Measurements from ENCODE around the gene ANKS6. TPM values are rescaled to one million over a fixed set of nuclear protein-coding genes. Genes with fewer than 3 reads are reported as not detected.
A peak's percentile ranks its signal among the peaks of the same experiment; 100 is the strongest.

Gene ANKS6
- total RNA-seq, 6 donors from 2014 or later: 25.6 to 56.2 (median 34.2) TPM

GRCh38 chr9:98728500-98728899, 67.9 kb downstream of the ANKS6 start:
- H3K4me1 ChIP-seq: no peaks in the 10 kb centered on the region
- no peak overlapping the region for H3K27ac ChIP-seq
- WGBS, 2 donors: 87 to 89% methylated on average over 7 to 11 of the region's 11 CpGs
- TF ChIP-seq, protein P1, sequence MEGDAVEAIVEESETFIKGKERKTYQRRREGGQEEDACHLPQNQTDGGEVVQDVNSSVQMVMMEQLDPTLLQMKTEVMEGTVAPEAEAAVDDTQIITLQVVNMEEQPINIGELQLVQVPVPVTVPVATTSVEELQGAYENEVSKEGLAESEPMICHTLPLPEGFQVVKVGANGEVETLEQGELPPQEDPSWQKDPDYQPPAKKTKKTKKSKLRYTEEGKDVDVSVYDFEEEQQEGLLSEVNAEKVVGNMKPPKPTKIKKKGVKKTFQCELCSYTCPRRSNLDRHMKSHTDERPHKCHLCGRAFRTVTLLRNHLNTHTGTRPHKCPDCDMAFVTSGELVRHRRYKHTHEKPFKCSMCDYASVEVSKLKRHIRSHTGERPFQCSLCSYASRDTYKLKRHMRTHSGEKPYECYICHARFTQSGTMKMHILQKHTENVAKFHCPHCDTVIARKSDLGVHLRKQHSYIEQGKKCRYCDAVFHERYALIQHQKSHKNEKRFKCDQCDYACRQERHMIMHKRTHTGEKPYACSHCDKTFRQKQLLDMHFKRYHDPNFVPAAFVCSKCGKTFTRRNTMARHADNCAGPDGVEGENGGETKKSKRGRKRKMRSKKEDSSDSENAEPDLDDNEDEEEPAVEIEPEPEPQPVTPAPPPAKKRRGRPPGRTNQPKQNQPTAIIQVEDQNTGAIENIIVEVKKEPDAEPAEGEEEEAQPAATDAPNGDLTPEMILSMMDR (IDR thresholded peaks at IDR 0.05): no peak
- no peak for TF ChIP-seq POLR2A (IDR thresholded peaks at IDR 0.05)
- no peak for TF ChIP-seq EP300 (IDR thresholded peaks at IDR 0.05)
- no peak for TF ChIP-seq POLR2AphosphoS5 (IDR thresholded peaks at IDR 0.05)
- no peak overlapping the region for H3K4me3 ChIP-seq
- H3K27me3 ChIP-seq: no peaks in the 10 kb centered on the region
- peaks cover 0 to 7% (median 2%) of the 10 kb centered on the region in 4 donors for H3K9me3 ChIP-seq
- H3K36me3 ChIP-seq: no peaks in the 10 kb centered on the region
- ATAC-seq (ENCODE audit: low FRiP score in 2 of 2) (peak in 1 of 2 donors; percentile 12), DNase-seq (no peak)

DNA sequence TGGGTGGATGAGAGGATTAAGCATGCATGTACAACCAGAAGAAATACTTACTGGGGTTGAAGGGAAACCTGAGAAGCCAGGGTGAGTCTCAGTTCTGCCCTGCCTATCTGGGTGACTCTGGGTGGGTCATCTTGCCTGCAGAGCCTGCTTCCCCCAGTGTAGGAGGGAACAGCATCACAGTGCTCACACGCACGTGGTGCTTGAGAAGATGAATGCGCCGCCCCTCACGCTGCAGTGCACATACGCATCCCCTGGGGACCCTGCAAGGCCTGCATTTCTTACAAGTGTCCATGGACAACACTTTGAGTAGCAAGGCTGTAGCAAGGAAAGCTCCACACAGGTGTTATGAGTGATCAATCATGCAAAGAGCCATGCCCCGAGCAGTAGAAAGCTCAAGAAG, 68.9 kb downstream of the ANKS6 start:
- DNase-seq: no peak
- 60 to 73% methylated on average over 7 of the region's 7 CpGs for WGBS, 2 donors

GRCh38 chr9:98726735-98727134, 69.6 kb downstream of the ANKS6 start:
- 47 to 48% methylated on average over 5 of the region's 5 CpGs for WGBS, 2 donors
- no peaks in the 10 kb centered on the region for H3K4me1 ChIP-seq
- H3K27me3 ChIP-seq: no peaks in the 10 kb centered on the region
- no peak overlapping the region for H3K27ac ChIP-seq
- H3K9me3 ChIP-seq: peaks cover 0 to 9% (median 2%) of the 10 kb centered on the region in 4 donors
- DNase-seq (no peak), ATAC-seq (ENCODE audit: low FRiP score in 2 of 2) (peak in 1 of 2 donors; percentile 65)
- TF ChIP-seq POLR2AphosphoS5 (IDR thresholded peaks at IDR 0.05) (no peak), POLR2A (IDR thresholded peaks at IDR 0.05) (no peak), EP300 (IDR thresholded peaks at IDR 0.05) (no peak)
- TF ChIP-seq, protein P1 (IDR thresholded peaks at IDR 0.05): no peak
- no peaks in the 10 kb centered on the region for H3K36me3 ChIP-seq
- H3K4me3 ChIP-seq: no peak overlapping the region

More for the DNA sequence above, 68.9 kb downstream of the ANKS6 start:
- Histone ChIP-seq H3K4me3 (no peak overlapping the region), H3K27ac (no peak overlapping the region), H3K36me3 (no peaks in the 10 kb centered on the region), H3K27me3 (no peaks in the 10 kb centered on the region), H3K9me3 (peaks cover 0 to 9% (median 2%) of the 10 kb centered on the region in 4 donors), H3K4me1 (no peaks in the 10 kb centered on the region)
- no peak for ATAC-seq (ENCODE audit: low FRiP score in 2 of 2)
- TF ChIP-seq EP300 (IDR thresholded peaks at IDR 0.05) (no peak), POLR2AphosphoS5 (IDR thresholded peaks at IDR 0.05) (no peak), POLR2A (IDR thresholded peaks at IDR 0.05) (no peak)
- TF ChIP-seq, protein P1 (IDR thresholded peaks at IDR 0.05): no peak

- TF ChIP-seq POLR2AphosphoS5 (IDR thresholded peaks at IDR 0.05) (no peak), POLR2A (IDR thresholded peaks at IDR 0.05) (no peak), EP300 (IDR thresholded peaks at IDR 0.05) (no peak)
- TF ChIP-seq, protein P1 (IDR thresholded peaks at IDR 0.05): no peak
- ATAC-seq (ENCODE audit: low FRiP score in 2 of 2) (no peak), DNase-seq (no peak)
- Histone ChIP-seq H3K36me3 (no peaks in the 10 kb centered on the region), H3K9me3 (peaks cover 0 to 9% (median 2%) of the 10 kb centered on the region in 4 donors), H3K27ac (no peak overlapping the region), H3K4me3 (no peak overlapping the region), H3K27me3 (no peaks in the 10 kb centered on the region), H3K4me1 (no peaks in the 10 kb centered on the region)
- WGBS, 2 donors: 73 to 79% methylated on average over 4 to 5 of the region's 5 CpGs
Measured at GRCh38 chr9:98724810-98725530, 71.4 kb downstream of the ANKS6 start.

DNA sequence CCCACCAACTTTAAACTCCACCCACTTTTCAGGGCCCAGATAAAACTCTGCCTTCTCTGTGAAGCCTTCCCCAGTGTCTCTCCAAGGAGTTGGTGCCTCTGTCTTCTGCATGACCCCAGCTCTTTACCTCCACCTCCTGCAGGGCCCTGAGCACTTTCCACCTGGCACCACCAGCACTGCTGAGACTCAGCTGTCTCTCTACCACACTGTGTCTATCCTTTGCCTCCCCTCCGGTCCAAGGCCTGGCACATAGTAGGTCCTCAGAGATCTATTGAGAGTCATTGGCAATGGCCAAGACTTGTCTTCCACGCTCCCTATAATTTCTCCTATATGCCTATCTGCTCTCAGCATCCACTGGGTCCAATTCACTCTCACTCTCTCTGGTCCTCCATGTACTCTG, 74.7 kb downstream of the ANKS6 start:
- DNase-seq (no peak), ATAC-seq (ENCODE audit: low FRiP score in 2 of 2) (no peak)
- Histone ChIP-seq H3K4me3 (no peak overlapping the region), H3K27me3 (no peaks in the 10 kb centered on the region), H3K27ac (no peak overlapping the region), H3K36me3 (no peaks in the 10 kb centered on the region), H3K4me1 (no peaks in the 10 kb centered on the region), H3K9me3 (peaks cover 0 to 9% (median 2%) of the 10 kb centered on the region in 4 donors)
- WGBS, 2 donors: 83 to 90% methylated on average over 2 of the region's 2 CpGs
- TF ChIP-seq, protein P1 (IDR thresholded peaks at IDR 0.05): no peak
- TF ChIP-seq POLR2A (IDR thresholded peaks at IDR 0.05): no peak
- no peak for TF ChIP-seq EP300 (IDR thresholded peaks at IDR 0.05)
- no peak for TF ChIP-seq POLR2AphosphoS5 (IDR thresholded peaks at IDR 0.05)

Measured in upper lobe of left lung (tissue), 6 donors.